HCT116 (cell line): ENCODE data around the gene SLC44A2.

Source experiments
- CBX3 ChIP-seq: IDR thresholded peaks from 2 replicates; pipeline ENCODE4 v1.6.1; 2012; ENCODE audit warnings: low read depth
- CEBPB ChIP-seq: IDR thresholded peaks from 2 replicates; pipeline ENCODE4 v1.6.1; 2012; ENCODE audit warnings: low read depth
- ELF1 ChIP-seq: IDR thresholded peaks from 2 replicates; pipeline ENCODE4 v1.6.1; 2012; ENCODE audit warnings: low read depth, borderline replicate concordance
- EZH2 ChIP-seq: fragments of 200-600 bp; sonication (generic); IDR thresholded peaks from 2 replicates; pipeline ENCODE4 v1.6.1; 2017; ENCODE audit warnings: antibody characterized with exemption, mixed run types
- POLR2A ChIP-seq: IDR thresholded peaks from 2 replicates; pipeline ENCODE4 v1.7.0; 2011; ENCODE audit warnings: borderline replicate concordance; ENCODE audit not compliant: insufficient read depth, insufficient read length; ENCODE audit errors: extremely low read depth
- POLR2AphosphoS5 ChIP-seq: IDR thresholded peaks from 2 replicates; pipeline ENCODE4 v1.6.1; 2011; ENCODE audit warnings: mild to moderate bottlenecking, low read depth, low read length, moderate library complexity
- SP1 ChIP-seq: IDR thresholded peaks from 2 replicates; pipeline ENCODE4 v1.6.1; 2012; ENCODE audit warnings: low read depth
- TCF7L2 ChIP-seq: IDR thresholded peaks from 2 replicates; pipeline ENCODE4 v1.7.0; 2011; ENCODE audit warnings: borderline replicate concordance, inconsistent platforms; ENCODE audit not compliant: insufficient read depth, insufficient read length; ENCODE audit errors: extremely low read depth
- YY1 ChIP-seq: IDR thresholded peaks from 2 replicates; pipeline ENCODE4 v1.6.1; 2011; ENCODE audit warnings: low read length, low read depth, moderate library complexity, mild to moderate bottlenecking; ENCODE audit not compliant: insufficient replicate concordance; ENCODE audit errors: extremely low read depth
- ZNF274 ChIP-seq: fragments of 200-500 bp; sonication (Bioruptor generic); IDR thresholded peaks from 2 replicates; pipeline ENCODE4 v1.6.1; 2014; ENCODE audit warnings: mild to moderate bottlenecking, low read depth, low read length, inconsistent platforms
- TF ChIP-seq, protein P1 (sequence below), 3 experiments: fragments of 200-600 bp in 1 of 3; sonication (generic) in 1 of 3; IDR thresholded peaks in 2 of 3; conservative IDR thresholded peaks in 1 of 3; 2 replicates each; pipeline ENCODE4 v1.5.1; 2012 to 2017; ENCODE audit warnings: low read depth in 2 of 3, low read length in 2 of 3, antibody characterized with exemption in 1 of 3, borderline replicate concordance in 1 of 3, control low read depth in 1 of 3, mild to moderate bottlenecking in 1 of 3, mixed read lengths in 1 of 3, mixed run types in 1 of 3, moderate library complexity in 1 of 3; ENCODE audit not compliant: insufficient read depth in 1 of 3
- TF ChIP-seq, protein P2 (sequence below): IDR thresholded peaks from 2 replicates; pipeline ENCODE4 v1.6.1; 2011; ENCODE audit warnings: mild to moderate bottlenecking, low read length, moderate library complexity; ENCODE audit not compliant: insufficient replicate concordance; ENCODE audit errors: extremely low read depth

DNA sequence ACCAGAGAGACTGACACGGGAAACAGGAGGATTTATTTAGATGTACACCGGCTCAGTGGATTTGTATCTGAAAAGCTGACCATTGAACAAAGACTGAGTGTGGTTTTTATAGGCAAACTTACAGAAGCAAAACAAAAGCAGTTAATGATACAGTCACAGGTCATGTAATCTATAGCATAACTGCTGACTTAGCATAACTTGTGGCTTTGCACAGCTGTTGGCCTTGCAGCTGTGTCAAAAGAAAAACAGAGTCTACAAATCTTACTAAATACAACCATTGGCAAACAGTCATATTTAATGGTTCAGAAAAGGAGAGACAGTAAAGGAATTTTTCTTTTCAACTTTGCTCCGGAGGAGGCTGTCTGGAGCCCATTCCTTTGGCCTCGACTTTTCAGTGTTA is 26.5 kb downstream of the SLC44A2 start:
- TF ChIP-seq ELF1 (no peak), EZH2 (no peak), YY1 (no peak), POLR2AphosphoS5 (peak; percentile 22; the same call in 1 of the 2 replicates), CEBPB (no peak), TCF7L2 (no peak), POLR2A (no peak), SP1 (no peak), CBX3 (no peak), ZNF274 (no peak)
- TF ChIP-seq, protein P1, sequence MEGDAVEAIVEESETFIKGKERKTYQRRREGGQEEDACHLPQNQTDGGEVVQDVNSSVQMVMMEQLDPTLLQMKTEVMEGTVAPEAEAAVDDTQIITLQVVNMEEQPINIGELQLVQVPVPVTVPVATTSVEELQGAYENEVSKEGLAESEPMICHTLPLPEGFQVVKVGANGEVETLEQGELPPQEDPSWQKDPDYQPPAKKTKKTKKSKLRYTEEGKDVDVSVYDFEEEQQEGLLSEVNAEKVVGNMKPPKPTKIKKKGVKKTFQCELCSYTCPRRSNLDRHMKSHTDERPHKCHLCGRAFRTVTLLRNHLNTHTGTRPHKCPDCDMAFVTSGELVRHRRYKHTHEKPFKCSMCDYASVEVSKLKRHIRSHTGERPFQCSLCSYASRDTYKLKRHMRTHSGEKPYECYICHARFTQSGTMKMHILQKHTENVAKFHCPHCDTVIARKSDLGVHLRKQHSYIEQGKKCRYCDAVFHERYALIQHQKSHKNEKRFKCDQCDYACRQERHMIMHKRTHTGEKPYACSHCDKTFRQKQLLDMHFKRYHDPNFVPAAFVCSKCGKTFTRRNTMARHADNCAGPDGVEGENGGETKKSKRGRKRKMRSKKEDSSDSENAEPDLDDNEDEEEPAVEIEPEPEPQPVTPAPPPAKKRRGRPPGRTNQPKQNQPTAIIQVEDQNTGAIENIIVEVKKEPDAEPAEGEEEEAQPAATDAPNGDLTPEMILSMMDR (IDR thresholded peaks at IDR 0.05 in 2 of 3, conservative IDR thresholded peaks at IDR 0.05 in 1 of 3; ENCODE audit: borderline replicate concordance in 1 of 3, insufficient read depth in 1 of 3, low read depth in 2 of 3, low read length in 2 of 3): no peak
- TF ChIP-seq, protein P2, sequence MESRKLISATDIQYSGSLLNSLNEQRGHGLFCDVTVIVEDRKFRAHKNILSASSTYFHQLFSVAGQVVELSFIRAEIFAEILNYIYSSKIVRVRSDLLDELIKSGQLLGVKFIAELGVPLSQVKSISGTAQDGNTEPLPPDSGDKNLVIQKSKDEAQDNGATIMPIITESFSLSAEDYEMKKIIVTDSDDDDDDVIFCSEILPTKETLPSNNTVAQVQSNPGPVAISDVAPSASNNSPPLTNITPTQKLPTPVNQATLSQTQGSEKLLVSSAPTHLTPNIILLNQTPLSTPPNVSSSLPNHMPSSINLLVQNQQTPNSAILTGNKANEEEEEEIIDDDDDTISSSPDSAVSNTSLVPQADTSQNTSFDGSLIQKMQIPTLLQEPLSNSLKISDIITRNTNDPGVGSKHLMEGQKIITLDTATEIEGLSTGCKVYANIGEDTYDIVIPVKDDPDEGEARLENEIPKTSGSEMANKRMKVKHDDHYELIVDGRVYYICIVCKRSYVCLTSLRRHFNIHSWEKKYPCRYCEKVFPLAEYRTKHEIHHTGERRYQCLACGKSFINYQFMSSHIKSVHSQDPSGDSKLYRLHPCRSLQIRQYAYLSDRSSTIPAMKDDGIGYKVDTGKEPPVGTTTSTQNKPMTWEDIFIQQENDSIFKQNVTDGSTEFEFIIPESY: no peak
